ENCODE measurements around the gene ECE1. TPM values are rescaled to one million over a fixed set of nuclear protein-coding genes. Genes with fewer than 3 reads are reported as not detected.

Gene ECE1
- total and polyA plus RNA-seq, 10 of the 15 experiments (the other 5 are each of a cell fraction or from before 2014, with no cell fraction given): 0.97 to 81.0 (median 37.0) TPM

- TF ChIP-seq MXI1 (IDR thresholded peaks at IDR 0.05; ENCODE audit: low read depth, low read length) (no peak), BACH1 (IDR thresholded peaks at IDR 0.05; ENCODE audit: borderline replicate concordance) (no peak), IRF4 (IDR thresholded peaks at IDR 0.05; ENCODE audit: low read depth, low read length) (no peak), PAX5 (IDR thresholded peaks at IDR 0.05; ENCODE audit: borderline replicate concordance, low read depth, low read length) (no peak)
- no peak overlapping the region for H3K4me3 ChIP-seq
- 67% methylated on average over 2 of the region's 2 CpGs for WGBS (ENCODE audit: insufficient coverage, insufficient replicate concordance, low lambda C conversion rate, missing lambda C conversion rate)
- H3K9ac ChIP-seq (ENCODE audit: control insufficient read depth, insufficient read depth, low read length): no peak overlapping the region
- ChIA-PET POLR2A (interaction anchor here (1.2 kb wide), 1 partner anchor 11 kb away, joined by 3 read pairs; no protein-coding TSS in a partner anchor), CTCF (interaction anchor here (1.4 to 2.1 kb wide), 2 partner anchors 44 to 54 kb away, joined by 3 to 7 read pairs; no protein-coding TSS in a partner anchor), RAD21 (ENCODE audit: unreplicated experiment) (interaction anchor here (1.2 to 2.4 kb wide), 2 partner anchors 23 to 54 kb away, joined by 3 to 7 read pairs; no protein-coding TSS in a partner anchor), SMC1A (ENCODE audit: uncharacterized antibody, unreplicated experiment) (interaction anchor here (0.7 to 2.9 kb wide), 3 partner anchors 9 to 30 kb away, joined by 3 to 12 read pairs (median 3); no protein-coding TSS in a partner anchor)
- ATAC-seq: no peak
- no peak overlapping the region for H3K4me2 ChIP-seq (ENCODE audit: control insufficient read depth, insufficient read depth)
- no peak overlapping the region for H2AFZ ChIP-seq (ENCODE audit: control insufficient read depth, low read depth, low read length)
- no peaks in the 10 kb centered on the region for H3K79me2 ChIP-seq (ENCODE audit: control insufficient read depth, insufficient read depth, low read length)
- no TSS peak for BruUV-seq (replicated peaks)
- intact Hi-C loops (cut with micrococcal nuclease; ENCODE audit: unreplicated experiment): no loop called here
- H3K27me3 ChIP-seq (replicated peaks in 1 of 2; ENCODE audit: control insufficient read depth in 2 of 2, insufficient read depth in 2 of 2, low read length in 1 of 2): no peaks in the 10 kb centered on the region
- FAIRE-seq: no peak
- no peaks in the 10 kb centered on the region; the same call in 2 of the 3 replicates for H3K9me3 ChIP-seq (replicated peaks; ENCODE audit: control insufficient read depth, insufficient read depth, low read length)
- H3K36me3 ChIP-seq (ENCODE audit: control insufficient read depth in 2 of 2, insufficient read depth in 2 of 2, low read length in 1 of 2): peaks cover 0 to 10% of the 10 kb centered on the region in 2 experiments; a peak in 2 of 4 replicates
- in situ Hi-C loops (cut with MboI): no loop called here
- H3K4me1 ChIP-seq (ENCODE audit: control insufficient read depth, insufficient read depth, low read length): no peaks in the 10 kb centered on the region; the same call in 1 of the 2 replicates
- no peaks in the 10 kb centered on the region for H4K20me1 ChIP-seq (ENCODE audit: control insufficient read depth, insufficient read depth)
- no peak for DNase-seq (ENCODE audit: low read depth, low spot score)
- H3K27ac ChIP-seq (ENCODE audit: control insufficient read depth, insufficient read depth): no peak overlapping the region
Measured at GRCh38 chr1:21314743-21315396, 24.6 kb upstream of the ECE1 start.

All from GM12878 (cell line).